SK-N-MC (cell line): Measurements from ENCODE around the gene H1-8.

ENCODE experiments used
- DNase-seq: peaks from one replicate; pipeline ENCODE4 v3.0.0-alpha.2; 2011; ENCODE audit warnings: low read depth, low spot score
- H3K27ac ChIP-seq: fragments of 200-600 bp; sonication (generic); 2 replicates; pipeline ENCODE4 v1.5.1; 2016; ENCODE audit warnings: mixed run types
- H3K36me3 ChIP-seq: fragments of 200-600 bp; sonication (generic); 2 replicates; pipeline ENCODE4 v1.6.1; 2017; ENCODE audit warnings: antibody characterized with exemption, low read length, mixed read lengths; ENCODE audit not compliant: insufficient read depth
- H3K4me3 ChIP-seq: fragments of 200-600 bp; sonication (generic); 2 replicates; pipeline ENCODE4 v1.5.1; 2016
- H3K9ac ChIP-seq: fragments of 200-600 bp; sonication (generic); 2 replicates; pipeline ENCODE4 v1.8.0; 2017; ENCODE audit warnings: mixed run types, mixed read lengths; ENCODE audit not compliant: insufficient read length
- H3K9me3 ChIP-seq: fragments of 200-600 bp; sonication (generic); 2 replicates; pipeline ENCODE4 v1.6.1; 2017; ENCODE audit warnings: low read depth, mild to moderate bottlenecking, antibody characterized with exemption, low read length, moderate library complexity, mixed read lengths
- EZH2 ChIP-seq: fragments of 200-600 bp; sonication (generic); IDR thresholded peaks from one replicate; pipeline ENCODE4 v1.6.1; 2017; ENCODE audit warnings: antibody characterized with exemption
- FOXP2 ChIP-seq: optimal IDR thresholded peaks from 2 replicates; pipeline ENCODE3; 2011; ENCODE audit warnings: mild to moderate bottlenecking, moderate library complexity; ENCODE audit not compliant: insufficient read depth; ENCODE audit errors: extremely low read length, control extremely low read depth
- POLR2AphosphoS5 ChIP-seq: IDR thresholded peaks from 2 replicates; pipeline ENCODE4 v1.6.1; 2012; ENCODE audit warnings: mild to moderate bottlenecking, low read depth, low read length, borderline replicate concordance

H1-8 gene

DNA sequence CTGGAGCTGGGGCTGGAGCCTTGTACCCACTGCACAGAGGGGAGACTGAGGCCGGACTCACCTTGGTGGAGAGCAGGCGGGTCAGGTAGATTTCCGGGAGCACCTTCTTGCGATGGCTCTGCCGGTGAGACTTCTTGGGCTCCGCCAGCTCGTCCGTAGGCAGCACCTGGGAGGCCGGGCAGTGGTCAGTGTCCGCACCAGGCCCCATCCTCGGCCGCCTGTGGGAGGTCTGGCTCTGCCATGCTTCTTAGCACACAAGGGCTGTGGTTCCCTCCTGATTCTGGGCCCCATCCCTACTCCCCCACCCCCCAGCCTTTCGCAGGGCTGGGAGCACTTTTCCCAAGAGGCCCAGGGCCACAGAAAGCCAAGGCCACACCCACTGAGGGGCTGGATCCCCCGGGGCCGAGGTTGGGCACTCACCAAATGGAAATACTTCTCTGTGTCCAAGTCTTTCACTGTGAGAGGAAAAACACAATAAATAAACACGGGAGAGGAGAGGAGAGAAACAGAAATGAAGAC lies 17.4 kb downstream of the H1-8 start:
- peak overlapping the region; percentile 76 for H3K27ac ChIP-seq
- H3K9ac ChIP-seq, result peak overlapping the region; percentile 59
- H3K4me3 ChIP-seq, result peak overlapping the region; percentile 55
- no peaks in the 10 kb centered on the region for H3K9me3 ChIP-seq
- H3K36me3 ChIP-seq, result peaks cover 62% of the 10 kb centered on the region
- TF ChIP-seq FOXP2 (no peak), POLR2AphosphoS5 (no peak), EZH2 (no peak)
- peak; percentile 20 for DNase-seq

DNA sequence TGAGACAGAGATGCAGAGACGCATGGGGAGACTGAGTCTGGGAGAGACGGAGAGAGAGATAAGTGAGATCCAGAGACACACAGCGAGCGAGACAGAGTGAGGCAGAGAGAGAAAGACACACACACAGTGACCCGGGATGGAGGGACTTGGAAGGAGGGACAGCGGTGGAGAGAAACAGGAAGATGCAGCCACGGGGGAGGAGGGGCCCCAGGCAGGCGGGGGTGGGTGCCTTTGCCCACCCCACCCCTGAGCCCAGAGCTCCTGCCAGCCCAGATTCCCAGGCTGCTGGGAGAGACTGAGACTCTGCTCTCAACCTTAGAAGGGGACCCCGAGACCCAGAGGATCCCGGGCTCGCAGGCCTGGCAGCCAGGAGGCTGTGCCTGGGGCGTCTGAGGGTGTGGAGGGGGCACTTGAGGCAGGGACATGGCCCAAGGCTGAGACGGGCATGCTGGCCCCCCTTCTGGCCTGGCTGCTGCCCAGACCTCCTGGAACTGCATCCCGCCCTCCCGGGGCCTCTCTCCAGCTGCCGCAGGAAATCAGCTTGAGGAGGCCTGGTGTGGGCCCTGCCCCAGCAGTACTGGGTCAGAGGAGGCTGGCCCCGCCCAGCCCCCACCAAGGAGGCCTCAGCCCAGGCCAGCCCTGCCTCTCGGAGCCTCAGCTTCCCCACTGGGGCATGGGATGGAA lies 18.1 kb downstream of the H1-8 start:
- TF ChIP-seq FOXP2 (no peak), EZH2 (no peak), POLR2AphosphoS5 (no peak)
- Histone ChIP-seq H3K36me3 (peaks cover 61% of the 10 kb centered on the region), H3K27ac (peak overlapping the region; percentile 76), H3K4me3 (peak overlapping the region; percentile 55), H3K9ac (peak overlapping the region; percentile 59), H3K9me3 (no peaks in the 10 kb centered on the region)
- no peak for DNase-seq

DNA sequence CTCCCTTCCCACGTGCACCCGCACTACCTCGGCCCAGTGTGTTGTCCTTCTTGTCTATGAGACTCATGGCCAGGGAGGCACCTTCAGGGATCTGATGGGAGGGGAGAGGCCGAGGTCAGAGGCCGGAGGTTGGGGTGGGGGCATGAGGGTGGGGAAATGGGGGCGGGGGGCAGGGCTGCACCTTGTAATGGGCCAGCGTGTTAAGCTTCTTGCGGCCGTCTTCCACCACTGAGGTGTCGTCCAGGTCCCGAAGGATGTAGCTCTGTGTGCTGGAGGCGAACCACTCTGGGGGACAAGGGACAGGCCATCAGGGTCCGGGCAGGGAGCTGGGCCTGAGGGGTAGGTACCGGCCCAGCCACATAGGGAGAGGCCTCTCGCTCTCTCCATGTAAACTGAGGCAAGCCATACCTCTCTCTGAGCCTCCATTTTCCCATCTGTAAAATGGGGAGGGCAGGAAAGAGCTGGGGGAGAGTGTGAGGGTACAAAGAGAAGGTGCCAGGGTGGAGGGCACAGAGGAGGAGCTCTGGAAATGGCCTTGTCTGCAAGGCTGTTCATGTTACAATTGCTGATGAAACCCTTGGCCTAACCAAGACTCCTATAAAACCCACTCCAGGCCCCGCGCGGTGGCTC lies 18.8 kb downstream of the H1-8 start:
- no peak overlapping the region; the same call in 1 of the 2 replicates for H3K4me3 ChIP-seq
- no peak for TF ChIP-seq POLR2AphosphoS5
- TF ChIP-seq EZH2, result no peak
- no peak for TF ChIP-seq FOXP2
- DNase-seq, result no peak
- H3K9ac ChIP-seq, result no peak overlapping the region
- peak overlapping the region; percentile 76 for H3K27ac ChIP-seq
- no peaks in the 10 kb centered on the region for H3K9me3 ChIP-seq
- H3K36me3 ChIP-seq, result peaks cover 55% of the 10 kb centered on the region

DNA sequence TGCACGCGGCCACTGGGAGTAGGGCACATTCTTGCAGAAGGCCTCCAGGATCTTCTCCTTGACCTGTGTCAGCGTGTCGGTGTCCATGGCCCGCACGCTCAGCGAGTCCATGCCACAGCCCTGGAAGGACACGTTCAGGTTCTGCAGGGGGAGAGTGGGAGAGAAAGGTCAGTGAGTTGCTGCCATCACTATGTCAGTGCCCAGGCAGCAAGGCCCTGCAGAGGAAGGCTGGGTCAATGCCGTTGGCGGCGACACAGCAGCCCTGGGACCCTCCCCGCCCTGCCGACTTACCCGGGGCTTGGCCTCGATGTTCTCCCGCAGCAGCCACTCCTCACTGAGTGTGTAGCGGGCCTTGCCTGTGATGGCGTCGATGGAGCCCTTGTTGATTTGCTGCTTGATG lies 19.8 kb downstream of the H1-8 start:
- Histone ChIP-seq H3K36me3 (peaks cover 44% of the 10 kb centered on the region), H3K9me3 (no peaks in the 10 kb centered on the region), H3K9ac (no peak overlapping the region), H3K4me3 (no peak overlapping the region), H3K27ac (peak overlapping the region; percentile 6; the same call in 1 of the 2 replicates)
- DNase-seq, result no peak
- no peak for TF ChIP-seq POLR2AphosphoS5
- no peak for TF ChIP-seq EZH2
- TF ChIP-seq FOXP2, result no peak

DNA sequence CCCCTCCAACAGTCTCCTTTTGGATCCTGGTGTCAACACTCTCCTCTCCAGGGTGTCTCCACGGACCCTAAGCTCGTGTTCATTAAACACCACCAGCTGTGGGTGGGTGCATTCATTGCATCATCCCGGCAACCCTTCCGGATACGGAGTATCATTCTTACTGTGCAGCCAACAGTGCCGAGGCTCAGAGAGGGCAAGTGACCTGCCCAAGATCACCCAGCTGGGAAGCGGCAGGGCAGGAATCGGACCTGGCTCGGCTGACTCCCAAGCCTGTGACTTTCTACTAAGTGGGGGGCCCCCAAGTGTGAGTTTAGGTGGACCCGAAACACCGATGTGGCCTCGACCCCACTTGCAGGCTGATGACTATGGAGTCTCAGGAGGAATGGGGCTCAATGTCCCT lies 20.4 kb downstream of the H1-8 start:
- TF ChIP-seq POLR2AphosphoS5, result no peak
- no peak for TF ChIP-seq FOXP2
- no peak for TF ChIP-seq EZH2
- Histone ChIP-seq H3K9ac (no peak overlapping the region), H3K36me3 (peaks cover 39% of the 10 kb centered on the region), H3K4me3 (no peak overlapping the region), H3K27ac (peak overlapping the region; percentile 49; the same call in 1 of the 2 replicates), H3K9me3 (no peaks in the 10 kb centered on the region)
- no peak for DNase-seq

DNA sequence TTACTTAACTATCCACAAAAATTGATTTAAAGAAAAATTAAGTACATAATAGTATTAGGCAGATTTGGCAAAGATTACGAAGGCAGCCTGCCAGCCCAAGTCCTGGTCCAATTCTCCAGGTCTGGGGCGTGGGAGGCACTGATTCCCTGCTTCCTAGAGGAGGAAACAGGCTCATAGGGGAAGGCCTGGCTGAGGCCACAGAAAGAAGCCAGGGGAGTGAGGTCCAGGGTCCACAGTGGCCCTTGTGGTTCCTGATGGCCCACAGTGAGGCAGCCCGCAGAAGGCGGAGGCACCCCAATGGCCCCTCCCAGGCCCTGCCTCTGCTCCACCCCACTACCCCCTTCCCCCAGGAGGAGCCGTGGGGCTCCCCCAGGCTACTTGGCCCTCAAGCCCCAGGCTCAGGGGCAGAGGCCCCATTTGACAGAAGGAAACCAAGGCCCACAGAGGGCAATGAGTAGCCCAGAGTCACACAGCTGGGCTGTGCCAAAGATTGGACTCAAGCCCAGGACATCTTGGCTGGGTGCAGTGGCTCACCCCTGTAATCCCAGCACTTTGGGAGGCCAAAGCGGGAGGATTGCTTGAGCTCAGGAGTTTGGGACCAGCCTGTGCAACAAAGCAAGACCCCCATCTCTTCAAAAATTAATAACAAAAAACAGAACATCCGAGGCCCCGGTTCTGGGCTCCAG lies 21.0 kb downstream of the H1-8 start:
- Histone ChIP-seq H3K4me3 (no peak overlapping the region), H3K36me3 (peaks cover 32% of the 10 kb centered on the region), H3K9me3 (no peaks in the 10 kb centered on the region), H3K27ac (peak overlapping the region; percentile 49; the same call in 1 of the 2 replicates), H3K9ac (no peak overlapping the region)
- TF ChIP-seq POLR2AphosphoS5 (no peak), EZH2 (no peak), FOXP2 (no peak)
- DNase-seq, result no peak

DNA sequence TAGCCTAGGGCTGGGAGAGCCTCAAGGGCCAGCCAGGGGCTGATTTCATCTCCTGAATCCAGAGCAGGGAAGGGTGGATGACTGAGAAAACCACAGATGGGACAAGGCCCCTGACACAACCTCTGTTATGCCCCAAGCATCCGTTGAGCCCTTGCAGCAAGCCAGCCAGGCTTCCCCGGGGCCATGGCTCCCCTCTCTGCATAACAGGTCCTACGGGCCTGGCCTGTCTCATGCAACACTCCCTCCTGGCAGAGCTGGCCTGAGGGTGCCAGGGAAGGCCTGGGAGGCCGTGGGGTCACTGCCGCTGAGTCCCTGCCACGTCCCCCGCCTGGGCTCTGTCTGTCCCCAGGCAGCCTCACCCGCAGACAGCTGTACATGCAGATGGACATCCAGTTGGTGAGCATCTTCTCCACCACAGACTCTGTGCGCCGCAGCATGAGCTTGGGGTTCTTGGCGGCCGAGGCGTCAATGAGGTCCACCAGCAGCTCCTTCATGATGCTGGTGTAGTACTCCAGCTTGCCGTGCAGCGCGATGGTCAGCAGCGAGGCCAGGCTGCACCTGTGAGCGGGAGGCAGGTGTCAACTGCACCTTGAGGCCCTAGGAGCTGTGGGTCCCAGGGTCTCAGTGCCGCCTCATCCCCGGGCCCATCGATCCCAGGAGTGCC lies 22.1 kb downstream of the H1-8 start:
- peaks cover 21% of the 10 kb centered on the region for H3K36me3 ChIP-seq
- H3K27ac ChIP-seq, result peak overlapping the region; percentile 7; the same call in 1 of the 2 replicates
- no peak overlapping the region for H3K4me3 ChIP-seq
- no peak overlapping the region for H3K9ac ChIP-seq
- no peak for DNase-seq
- TF ChIP-seq POLR2AphosphoS5 (no peak), FOXP2 (no peak), EZH2 (no peak)
- no peaks in the 10 kb centered on the region for H3K9me3 ChIP-seq

DNA sequence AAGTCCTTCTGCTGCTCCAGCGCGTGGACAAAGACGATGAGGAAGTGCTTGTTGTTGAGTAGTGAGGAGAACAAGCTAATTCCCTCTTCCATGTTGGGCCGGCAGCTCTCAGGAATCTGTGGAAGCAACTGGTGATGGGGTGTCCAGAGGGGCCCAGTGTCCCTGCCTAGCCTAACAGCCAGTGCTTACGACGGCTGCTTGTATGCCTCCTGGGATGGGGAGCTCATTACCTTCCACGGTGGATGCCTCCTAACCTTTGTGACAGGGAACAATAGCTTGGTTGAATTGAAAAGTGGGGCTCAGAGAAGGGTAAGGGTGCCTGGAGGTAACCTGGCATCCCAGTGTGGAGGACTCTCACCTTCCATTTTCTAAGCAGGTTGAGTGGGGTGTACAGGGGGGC lies 22.9 kb downstream of the H1-8 start:
- TF ChIP-seq FOXP2 (no peak), EZH2 (no peak), POLR2AphosphoS5 (no peak)
- Histone ChIP-seq H3K4me3 (no peak overlapping the region), H3K9ac (no peak overlapping the region), H3K9me3 (no peaks in the 10 kb centered on the region), H3K27ac (no peak overlapping the region), H3K36me3 (peaks cover 19% of the 10 kb centered on the region; the same call in 1 of the 2 replicates)
- no peak for DNase-seq
